Measurements from ENCODE around the gene SLC26A1. TPM values are rescaled to one million over a fixed set of nuclear protein-coding genes. Genes with fewer than 3 reads are reported as not detected.

SLC26A1 gene
- total RNA-seq, 2 experiments from 2014 or later = not detected

- POLR2A ChIA-PET = no interaction called here
- Mint-ChIP-seq H3K4me3 (no peak overlapping the region), H3K27me3 (no peaks in the 10 kb centered on the region), H3K36me3 (ENCODE audit: low read depth) (no peaks in the 10 kb centered on the region), H3K4me1 (ENCODE audit: low read depth) (peaks cover 25% of the 10 kb centered on the region), H3K9me3 (no peaks in the 10 kb centered on the region), H3K27ac (no peak overlapping the region)
- intact Hi-C loops (cut with DNase I, micrococcal nuclease) = loop anchor here (5.0 to 10.0 kb wide), 3 partner anchors 57 to 744 kb away; partner anchors contain the start of genes GAK (in 2 of the 2), TMEM175 (in 2 of the 2), ATP5ME (in 1 of the 2) and MYL5 (in 1 of the 2)
- H3K36me3 ChIP-seq (ENCODE audit: insufficient read depth, low read length) = peaks cover 6% of the 10 kb centered on the region
- H3K9me3 ChIP-seq (ENCODE audit: control insufficient read depth in 1 of 2, insufficient read depth in 1 of 2, low read length in 2 of 2) = no peaks in the 10 kb centered on the region
- H3K4me3 ChIP-seq (ENCODE audit: low read length) = no peak overlapping the region
- H3K27me3 ChIP-seq (ENCODE audit: control insufficient read depth in 1 of 2, insufficient read depth in 2 of 2, low read length in 2 of 2) = no peaks in the 10 kb centered on the region
- DNase-seq = no peak
- peaks cover 36% of the 10 kb centered on the region for H3K4me1 ChIP-seq (ENCODE audit: insufficient read depth, low read length)
- H3K27ac ChIP-seq (ENCODE audit: low read depth in 1 of 2, low read length in 2 of 2) = no peak overlapping the region
- CTCF ChIA-PET = no interaction called here
- TF ChIP-seq CTCF (IDR thresholded peaks at IDR 0.05) = no peak
- no peak for ATAC-seq (ENCODE audit: poor library complexity)
Observed at GRCh38 chr4:988726-989721, 4.2 kb downstream of the SLC26A1 start.

DNA sequence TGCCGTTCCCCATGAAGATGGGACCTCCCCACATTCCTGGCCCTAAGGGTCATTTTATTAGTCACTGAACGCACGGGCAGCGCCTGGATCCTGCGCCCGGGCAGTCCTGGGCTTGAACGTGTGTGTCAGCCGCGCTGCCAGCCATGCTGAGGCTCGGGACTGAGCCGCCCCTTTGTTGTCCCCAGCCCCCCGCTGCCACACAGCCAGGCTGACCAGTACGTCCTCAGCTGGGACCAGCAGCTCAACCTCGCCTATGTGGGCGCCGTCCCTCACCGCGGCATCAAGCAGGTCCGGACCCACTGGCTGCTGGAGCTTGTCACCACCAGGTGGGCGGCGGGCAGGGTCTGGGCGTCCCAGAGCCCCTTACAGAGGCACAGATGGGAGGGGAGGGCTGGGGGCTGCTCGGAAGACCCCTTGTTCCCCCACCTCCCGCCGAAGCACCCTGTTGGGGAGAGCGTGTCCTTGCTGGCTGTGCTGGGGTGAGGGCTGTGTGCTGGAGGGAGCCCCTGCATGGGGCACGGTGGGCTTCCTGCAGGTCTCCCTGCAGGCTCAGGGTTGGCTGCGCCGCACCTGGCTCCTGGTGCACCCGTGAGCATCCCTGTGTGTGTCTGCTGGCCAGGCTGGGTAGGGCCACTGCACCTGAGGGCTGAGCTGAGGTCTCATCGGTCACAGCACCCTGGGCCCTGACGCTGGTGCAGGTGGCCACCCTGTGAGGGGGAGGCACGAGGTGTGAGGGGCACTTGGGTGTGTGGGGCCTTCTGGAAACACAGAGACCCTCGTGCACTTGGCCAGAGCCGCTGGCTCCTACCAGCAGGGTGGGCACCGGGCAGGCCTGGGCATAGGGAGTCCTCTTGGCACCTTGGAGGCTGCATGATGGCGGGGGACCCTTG lies 5.3 kb downstream of the SLC26A1 start:
- Histone ChIP-seq H3K27me3 (ENCODE audit: control insufficient read depth in 1 of 2, insufficient read depth in 2 of 2, low read length in 2 of 2) (no peaks in the 10 kb centered on the region), H3K4me3 (ENCODE audit: low read length) (peak overlapping the region; percentile 78), H3K9me3 (ENCODE audit: control insufficient read depth in 1 of 2, insufficient read depth in 1 of 2, low read length in 2 of 2) (no peaks in the 10 kb centered on the region), H3K27ac (ENCODE audit: low read depth in 1 of 2, low read length in 2 of 2) (no peak overlapping the region), H3K36me3 (ENCODE audit: insufficient read depth, low read length) (peaks cover 6% of the 10 kb centered on the region), H3K4me1 (ENCODE audit: insufficient read depth, low read length) (peaks cover 36% of the 10 kb centered on the region)
- no peak for ATAC-seq (ENCODE audit: poor library complexity)
- TF ChIP-seq CTCF (IDR thresholded peaks at IDR 0.05) = no peak
- H3K36me3 Mint-ChIP-seq (ENCODE audit: low read depth) = no peaks in the 10 kb centered on the region
- intact Hi-C loops (cut with DNase I, micrococcal nuclease) = loop anchor here (1.0 to 10.0 kb wide), 7 partner anchors 15 to 743 kb away; partner anchors contain the start of genes GAK (in 2 of the 2), TMEM175 (in 2 of the 2), ATP5ME (in 1 of the 2) and DGKQ (in 1 of the 2)
- H3K27me3 Mint-ChIP-seq = no peaks in the 10 kb centered on the region
- no peak overlapping the region for H3K27ac Mint-ChIP-seq
- peak overlapping the region; percentile 86 for H3K4me3 Mint-ChIP-seq
- CTCF ChIA-PET = interaction anchor here (0.6 to 1.8 kb wide), 5 partner anchors 15 to 246 kb away, joined by 3 to 11 read pairs (median 3); partner anchors contain the start of genes DGKQ, GAK and TMEM175
- DNase-seq = no peak
- H3K9me3 Mint-ChIP-seq = no peaks in the 10 kb centered on the region
- POLR2A ChIA-PET = interaction anchor here (1.0 to 2.5 kb wide), 5 partner anchors 15 to 314 kb away, joined by 3 to 17 read pairs (median 5); partner anchors contain the start of genes ATP5ME, DGKQ, GAK and MYL5
- peaks cover 25% of the 10 kb centered on the region for H3K4me1 Mint-ChIP-seq (ENCODE audit: low read depth)

Measured in CD4-positive, alpha-beta T cell (primary cell).